Neural progenitor cell (in vitro differentiated cells): ENCODE results near the gene NETO2. TPM values are rescaled to one million over a fixed set of nuclear protein-coding genes. Genes with fewer than 3 reads are reported as not detected.

Experiments used
- DNase-seq: peaks from one replicate; pipeline ENCODE4 v3.0.0-alpha.2; 2016; ENCODE audit warnings: low spot score
- H2AFZ ChIP-seq: fragments of 200-600 bp; sonication (generic); replicated peaks from 2 replicates; pipeline ENCODE4 v1.6.1; 2016; ENCODE audit warnings: antibody characterized with exemption
- H3F3A ChIP-seq: fragments of 200-600 bp; sonication (generic); 2 replicates; pipeline ENCODE4 v1.6.1; 2016; ENCODE audit warnings: antibody characterized with exemption, low read depth
- H3K27ac ChIP-seq: fragments of 200-600 bp; sonication (generic); 2 replicates; pipeline ENCODE4 v1.5.1; 2016; ENCODE audit warnings: mild to moderate bottlenecking
- H3K27me3 ChIP-seq: fragments of 200-600 bp; sonication (generic); 2 replicates; pipeline ENCODE4 v1.6.1; 2016; ENCODE audit warnings: mild to moderate bottlenecking, moderate library complexity
- H3K36me3 ChIP-seq: fragments of 200-600 bp; sonication (generic); 2 replicates; pipeline ENCODE4 v1.5.1; 2016
- H3K4me1 ChIP-seq: fragments of 200-600 bp; sonication (generic); 2 replicates; pipeline ENCODE4 v1.6.1; 2016; ENCODE audit warnings: mixed run types
- H3K4me2 ChIP-seq: fragments of 200-600 bp; sonication (generic); 2 replicates; pipeline ENCODE4 v1.6.1; 2016
- H3K4me3 ChIP-seq: fragments of 200-600 bp; sonication (generic); 2 replicates; pipeline ENCODE4 v1.5.1; 2016
- H3K79me2 ChIP-seq: fragments of 200-600 bp; sonication (generic); 2 replicates; pipeline ENCODE4 v1.6.1; 2016; ENCODE audit warnings: low read depth
- H3K9ac ChIP-seq: fragments of 200-600 bp; sonication (generic); 2 replicates; pipeline ENCODE4 v1.6.1; 2016
- H3K9me3 ChIP-seq: fragments of 200-600 bp; sonication (generic); 2 replicates; pipeline ENCODE4 v1.5.1; 2016; ENCODE audit warnings: low read depth
- H4K20me1 ChIP-seq: fragments of 200-600 bp; sonication (generic); 2 replicates; pipeline ENCODE4 v1.6.1; 2016; ENCODE audit warnings: low read depth
- H3K27ac Mint-ChIP-seq: 3 replicates; pipeline ENCODE4 v1.8.0; 2021; ENCODE audit warnings: mixed read lengths
- H3K27me3 Mint-ChIP-seq: 2 replicates; pipeline ENCODE4 v1.8.0; 2022; ENCODE audit warnings: low read depth, mild to moderate bottlenecking, inconsistent platforms, moderate library complexity, mixed read lengths; ENCODE audit not compliant: insufficient read depth
- H3K36me3 Mint-ChIP-seq: 3 replicates; pipeline ENCODE4 v1.8.0; 2021; ENCODE audit warnings: mixed read lengths
- H3K4me1 Mint-ChIP-seq: 3 replicates; pipeline ENCODE4 v1.8.0; 2021; ENCODE audit warnings: mixed read lengths
- H3K4me3 Mint-ChIP-seq: 3 replicates; pipeline ENCODE4 v1.8.0; 2021; ENCODE audit warnings: mild to moderate bottlenecking, moderate library complexity, mixed read lengths
- H3K9me3 Mint-ChIP-seq: 3 replicates; pipeline ENCODE4 v1.8.0; 2020; ENCODE audit warnings: mixed read lengths
- CTCF ChIP-seq: fragments of 200-600 bp; sonication (generic); IDR thresholded peaks from 2 replicates; pipeline ENCODE4 v1.5.1; 2017; ENCODE audit warnings: antibody characterized with exemption, mild to moderate bottlenecking
- EZH2 ChIP-seq: fragments of 200-600 bp; sonication (generic); IDR thresholded peaks from 2 replicates; pipeline ENCODE4 v1.6.1; 2017; ENCODE audit warnings: antibody characterized with exemption, mild to moderate bottlenecking, moderate library complexity
- EZH2phosphoT487 ChIP-seq: fragments of 200-600 bp; sonication (generic); IDR thresholded peaks from 2 replicates; pipeline ENCODE4 v1.6.1; 2017; ENCODE audit warnings: antibody characterized with exemption
- total RNA-seq: library from RNA; depleted of rRNA; stranded (reverse); fragments of >200 nt; gene quantifications from 2 replicates; pipeline ENCODE4 v1.2.3, GENCODE V29; 2015; ENCODE audit warnings: low replicate concordance

Gene NETO2
- total RNA-seq, 1 donor from 2014 or later = 32.0 TPM

- TF ChIP-seq CTCF (no peak), EZH2 (no peak), EZH2phosphoT487 (no peak)
- Histone ChIP-seq H3K4me2 (no peak overlapping the region), H2AFZ (no peak overlapping the region), H3K27me3 (no peaks in the 10 kb centered on the region), H3K9me3 (no peaks in the 10 kb centered on the region), H3K4me1 (no peaks in the 10 kb centered on the region), H3K4me3 (no peak overlapping the region), H3K36me3 (no peaks in the 10 kb centered on the region), H4K20me1 (no peaks in the 10 kb centered on the region), H3K79me2 (no peaks in the 10 kb centered on the region), H3K9ac (no peak overlapping the region), H3F3A (no peaks in the 10 kb centered on the region), H3K27ac (no peak overlapping the region)
- Mint-ChIP-seq H3K4me3 (no peak overlapping the region), H3K9me3 (peaks cover 4% of the 10 kb centered on the region), H3K27me3 (peaks cover 5% of the 10 kb centered on the region), H3K27ac (no peak overlapping the region), H3K4me1 (peaks cover 3% of the 10 kb centered on the region), H3K36me3 (no peaks in the 10 kb centered on the region)
- no peak for DNase-seq
Observed at GRCh38 chr16:47052666-47053640, 90.8 kb downstream of the NETO2 start.

- no peaks in the 10 kb centered on the region for H3K36me3 ChIP-seq
- no peak overlapping the region for H3K9ac ChIP-seq
- H3K9me3 ChIP-seq = no peaks in the 10 kb centered on the region
- Mint-ChIP-seq H3K4me3 (no peak overlapping the region), H3K27ac (no peak overlapping the region), H3K27me3 (peaks cover 6% of the 10 kb centered on the region), H3K9me3 (peaks cover 4% of the 10 kb centered on the region), H3K36me3 (no peaks in the 10 kb centered on the region), H3K4me1 (no peaks in the 10 kb centered on the region)
- H3K79me2 ChIP-seq = no peaks in the 10 kb centered on the region
- no peaks in the 10 kb centered on the region for H3K27me3 ChIP-seq
- no peaks in the 10 kb centered on the region for H4K20me1 ChIP-seq
- H3K4me2 ChIP-seq = no peak overlapping the region
- no peak overlapping the region for H3K27ac ChIP-seq
- TF ChIP-seq EZH2phosphoT487 (no peak), CTCF (no peak), EZH2 (no peak)
- peaks cover 5% of the 10 kb centered on the region for H3F3A ChIP-seq
- H3K4me1 ChIP-seq = peaks cover 13% of the 10 kb centered on the region
- DNase-seq = no peak
- no peak overlapping the region for H3K4me3 ChIP-seq
- H2AFZ ChIP-seq = no peak overlapping the region
Observed at GRCh38 chr16:47051031-47051430, 92.7 kb downstream of the NETO2 start.

GRCh38 chr16:47049901-47050583 lies 93.7 kb downstream of the NETO2 start:
- H3K27me3 ChIP-seq = no peaks in the 10 kb centered on the region
- H4K20me1 ChIP-seq = no peaks in the 10 kb centered on the region
- H3K36me3 ChIP-seq = no peaks in the 10 kb centered on the region
- DNase-seq = no peak
- no peak overlapping the region for H3K4me3 ChIP-seq
- Mint-ChIP-seq H3K4me3 (no peak overlapping the region), H3K9me3 (peaks cover 4% of the 10 kb centered on the region), H3K27me3 (peaks cover 9% of the 10 kb centered on the region), H3K4me1 (peaks cover 4% of the 10 kb centered on the region), H3K36me3 (no peaks in the 10 kb centered on the region), H3K27ac (no peak overlapping the region)
- H2AFZ ChIP-seq = no peak overlapping the region
- H3K9ac ChIP-seq = no peak overlapping the region
- H3K4me1 ChIP-seq = peaks cover 13% of the 10 kb centered on the region
- H3K27ac ChIP-seq = no peak overlapping the region
- H3K79me2 ChIP-seq = no peaks in the 10 kb centered on the region
- no peaks in the 10 kb centered on the region for H3K9me3 ChIP-seq
- TF ChIP-seq CTCF = no peak
- no peak for TF ChIP-seq EZH2
- no peak for TF ChIP-seq EZH2phosphoT487
- H3F3A ChIP-seq = peaks cover 5% of the 10 kb centered on the region
- no peak overlapping the region for H3K4me2 ChIP-seq
